Tibial nerve (tissue), 4 donors: ENCODE data around the gene NR1H4.

Experiments used
- CTCF ChIP-seq, 5 experiments: fragments of 200-600 bp in 3 of 5; fragments of 450-650 bp in 2 of 5; sonication (generic) in 3 of 5; IDR thresholded peaks; one replicate each; pipeline ENCODE4 v1.5.1; 2016 to 2019; ENCODE audit warnings: antibody characterized with exemption in 5 of 5, mild to moderate bottlenecking in 3 of 5, moderate library complexity in 2 of 5
- EP300 ChIP-seq, 2 donors: sonication (generic); formaldehyde crosslinking; IDR thresholded peaks; one replicate each; pipeline ENCODE4 v1.6.1; 2017; ENCODE audit warnings: antibody characterized with exemption in 2 of 2, mild to moderate bottlenecking in 1 of 2
- POLR2A ChIP-seq, 2 donors: fragments of 450-650 bp; IDR thresholded peaks; one replicate each; pipeline ENCODE4 v1.6.1; 2017; ENCODE audit warnings: antibody characterized with exemption in 2 of 2, mild to moderate bottlenecking in 2 of 2, moderate library complexity in 2 of 2

GRCh38 chr12:100553936-100554335 lies 80.3 kb downstream of the NR1H4 start:
- TF ChIP-seq POLR2A (IDR thresholded peaks at IDR 0.05) (no peak), EP300 (IDR thresholded peaks at IDR 0.05) (no peak), CTCF (IDR thresholded peaks at IDR 0.05) (no peak)
